Renal pelvis (tissue), 4 donors: ENCODE results near the gene TSPAN12. TPM values are rescaled to one million over a fixed set of nuclear protein-coding genes. Genes with fewer than 3 reads are reported as not detected.

Experiments used
- DNase-seq: peaks from one replicate; pipeline ENCODE4 v3.0.0-alpha.2; 2013
- polyA plus RNA-seq, 3 donors: library from polyadenylated mRNA; unstranded; fragments of 120-200 nt; gene quantifications; one replicate each; pipeline ENCODE4 v1.2.1, GENCODE V29; 2013; ENCODE audit not compliant: insufficient read length in 3 of 3

The TSPAN12 gene
- polyA plus RNA-seq, 3 donors, result 152 to 206 (median 167) TPM

- DNase-seq, result no peak
Observed at GRCh38 chr7:120859459-120859858, 1.5 kb upstream of the TSPAN12 start.

- DNase-seq, result peak; percentile 71
Observed at GRCh38 chr7:120856621-120857352, 1.2 kb downstream of the TSPAN12 start.

- no peak for DNase-seq
Observed at GRCh38 chr7:120856198-120856597, 1.7 kb downstream of the TSPAN12 start.

- DNase-seq, result no peak
Observed at GRCh38 chr7:120852700-120853099, 5.2 kb downstream of the TSPAN12 start.

- DNase-seq, result no peak
Observed at GRCh38 chr7:120843109-120843508, 14.8 kb downstream of the TSPAN12 start.

GRCh38 chr7:120842121-120842621, 15.8 kb downstream of the TSPAN12 start:
- peak; percentile 38 for DNase-seq

GRCh38 chr7:120841608-120842007, 16.3 kb downstream of the TSPAN12 start:
- DNase-seq, result no peak

GRCh38 chr7:120838281-120838682, 19.7 kb downstream of the TSPAN12 start:
- no peak for DNase-seq

- DNase-seq, result no peak
Observed at GRCh38 chr7:120837599-120837998, 20.3 kb downstream of the TSPAN12 start.

GRCh38 chr7:120836556-120837115, 21.3 kb downstream of the TSPAN12 start:
- no peak for DNase-seq

- DNase-seq, result no peak
Observed at GRCh38 chr7:120834726-120835125, 23.2 kb downstream of the TSPAN12 start.

- no peak for DNase-seq
Observed at GRCh38 chr7:120833546-120833945, 24.4 kb downstream of the TSPAN12 start.

GRCh38 chr7:120832803-120833202, 25.1 kb downstream of the TSPAN12 start:
- no peak for DNase-seq

GRCh38 chr7:120831260-120831659, 26.7 kb downstream of the TSPAN12 start:
- DNase-seq, result no peak

- DNase-seq, result no peak
Observed at GRCh38 chr7:120829487-120829886, 28.5 kb downstream of the TSPAN12 start.

GRCh38 chr7:120828528-120828927, 29.4 kb downstream of the TSPAN12 start:
- no peak for DNase-seq

- no peak for DNase-seq
Observed at GRCh38 chr7:120827371-120828118, 30.4 kb downstream of the TSPAN12 start.

GRCh38 chr7:120825576-120825975, 32.4 kb downstream of the TSPAN12 start:
- no peak for DNase-seq

- no peak for DNase-seq
Observed at GRCh38 chr7:120825152-120825551, 32.8 kb downstream of the TSPAN12 start.

GRCh38 chr7:120819861-120820260, 38.1 kb downstream of the TSPAN12 start:
- no peak for DNase-seq

GRCh38 chr7:120817851-120818250, 40.1 kb downstream of the TSPAN12 start:
- DNase-seq, result no peak

- DNase-seq, result no peak
Observed at GRCh38 chr7:120814253-120814939, 43.5 kb downstream of the TSPAN12 start.
